Liver (tissue), 9 donors: ENCODE data around the gene UTP4. TPM values are rescaled to one million over a fixed set of nuclear protein-coding genes. Genes with fewer than 3 reads are reported as not detected.
"Not testable (repeated sequence)": the region's sequence is repeated elsewhere in the genome, so short reads cannot be mapped to it uniquely, and the experiment has no call there.

Source experiments
- DNase-seq: peaks from one replicate; pipeline ENCODE4 v3.0.0-alpha.2; 2017; ENCODE audit warnings: low spot score
- H3K27ac ChIP-seq, 2 donors: one replicate each; pipeline ENCODE4 v1.7.0; 2013; ENCODE audit warnings: inconsistent platforms in 2 of 2, low read length in 2 of 2, control low read depth in 1 of 2, low read depth in 1 of 2, mild to moderate bottlenecking in 1 of 2
- H3K27me3 ChIP-seq, 4 donors: one replicate each; pipeline versions ENCODE4 v1.6.1 to v1.7.0; 2013; ENCODE audit warnings: low read length in 3 of 4, inconsistent platforms in 1 of 4, mild to moderate bottlenecking in 1 of 4, moderate library complexity in 1 of 4; ENCODE audit not compliant: control insufficient read depth in 4 of 4, insufficient read depth in 4 of 4
- H3K36me3 ChIP-seq, 4 donors: one replicate each; pipeline versions ENCODE4 v1.6.1 to v1.7.0; 2013; ENCODE audit warnings: low read length in 3 of 4, mild to moderate bottlenecking in 3 of 4, low read depth in 1 of 4, moderate library complexity in 1 of 4; ENCODE audit not compliant: control insufficient read depth in 4 of 4, insufficient read depth in 3 of 4
- H3K4me1 ChIP-seq, 4 donors: one replicate each; pipeline versions ENCODE4 v1.6.1 to v1.7.0; 2013; ENCODE audit warnings: low read length in 3 of 4, mild to moderate bottlenecking in 3 of 4, moderate library complexity in 1 of 4; ENCODE audit not compliant: control insufficient read depth in 4 of 4, insufficient read depth in 4 of 4
- H3K4me3 ChIP-seq, 3 donors: one replicate each; pipeline versions ENCODE4 v1.6.1 to v1.7.0; 2013; ENCODE audit warnings: low read length in 3 of 3, control low read depth in 1 of 3, low read depth in 1 of 3, mild to moderate bottlenecking in 1 of 3
- H3K9ac ChIP-seq, 2 donors: one replicate each; pipeline ENCODE4 v1.7.0; 2013; ENCODE audit warnings: low read length in 2 of 2, mild to moderate bottlenecking in 2 of 2, moderate library complexity in 2 of 2, control low read depth in 1 of 2, low read depth in 1 of 2
- H3K9me3 ChIP-seq, 4 donors: one replicate each; pipeline versions ENCODE4 v1.6.1 to v1.7.0; 2013; ENCODE audit warnings: low read length in 3 of 4; ENCODE audit not compliant: control insufficient read depth in 4 of 4
- CTCF ChIP-seq: fragments of 150-350 bp; IDR thresholded peaks from 2 replicates; pipeline ENCODE4 v1.5.1; 2017; ENCODE audit warnings: improper control_type of control experiment, low read depth, low read length; ENCODE audit not compliant: missing input control
- FOXA1 ChIP-seq: IDR thresholded peaks from 2 replicates; pipeline ENCODE4 v1.6.1; 2016; ENCODE audit warnings: antibody characterized with exemption
- HNF4A ChIP-seq, 2 donors: conservative IDR thresholded peaks; 2 replicates each; pipeline ENCODE4 v1.6.1; 2016; ENCODE audit warnings: antibody characterized with exemption in 2 of 2, mild to moderate bottlenecking in 2 of 2
- JUND ChIP-seq, 2 donors: IDR thresholded peaks; 2 replicates each; pipeline ENCODE4 v1.6.1; 2016; ENCODE audit warnings: antibody characterized with exemption in 2 of 2
- RAD21 ChIP-seq, 2 donors: IDR thresholded peaks; 2 replicates each; pipeline ENCODE4 v1.6.1; 2016; ENCODE audit warnings: antibody characterized with exemption in 2 of 2, mild to moderate bottlenecking in 2 of 2
- REST ChIP-seq: IDR thresholded peaks from 2 replicates; pipeline ENCODE4 v1.6.1; 2016; ENCODE audit warnings: antibody characterized with exemption, mild to moderate bottlenecking
- TAF1 ChIP-seq: conservative IDR thresholded peaks from 2 replicates; pipeline ENCODE4 v1.6.1; 2016; ENCODE audit warnings: antibody characterized with exemption, mild to moderate bottlenecking
- ZBTB33 ChIP-seq: IDR thresholded peaks from 2 replicates; pipeline ENCODE4 v1.6.1; 2016; ENCODE audit warnings: antibody characterized with exemption
- WGBS: extraction: QIAGEN DNeasy Blood & Tissue Kit; methylation state at CpG from one replicate; pipeline ENCODE4 v1.1.7; 2013; 5-methylcytosine and 5-hydroxymethylcytosine counted together
- polyA plus RNA-seq, 2 donors: library from polyadenylated mRNA; stranded (reverse) in 1 of 2; unstranded in 1 of 2; fragments of 200-250 nt in 1 of 2; fragments of >200 nt in 1 of 2; fragmentation: Nextera tagmentation in 1 of 2; extraction: Ambion mirVana in 1 of 2; gene quantifications; one replicate each; pipeline versions ENCODE4 v1.2.1 to v1.2.3, GENCODE V29; 2013 to 2015
- total RNA-seq, 2 donors: library from RNA; depleted of rRNA; stranded (reverse); fragments of >200 nt; gene quantifications; one replicate each; pipeline ENCODE4 v1.2.3, GENCODE V29; 2014
- donor health status: healthy.
- donor health status: healthy.
- donor health status: healthy.
- donor health status: healthy.
- donor health status: healthy.

Gene UTP4
- total and polyA plus RNA-seq, 4 donors, result 11.3 to 13.8 (median 12.4) TPM

GRCh38 chr16:69145658-69146057, 13.2 kb downstream of the UTP4 start:
- H3K4me3 ChIP-seq, result no peak overlapping the region
- WGBS, result 80% methylated on average over 4 of the region's 4 CpGs
- no peaks in the 10 kb centered on the region for H3K27me3 ChIP-seq
- H3K9ac ChIP-seq, result no peak overlapping the region
- no peak for TF ChIP-seq RAD21 (IDR thresholded peaks at IDR 0.05)
- TF ChIP-seq CTCF, result no peak
- no peak for TF ChIP-seq HNF4A (conservative IDR thresholded peaks at IDR 0.05)
- no peak for TF ChIP-seq ZBTB33
- TF ChIP-seq REST, result no peak
- no peak for TF ChIP-seq JUND (IDR thresholded peaks at IDR 0.05)
- TF ChIP-seq FOXA1, result no peak
- TF ChIP-seq TAF1, result no peak
- no peaks in the 10 kb centered on the region for H3K9me3 ChIP-seq
- no peaks in the 10 kb centered on the region for H3K4me1 ChIP-seq
- no peak for DNase-seq
- H3K36me3 ChIP-seq, result peaks cover 8 to 50% (median 19%) of the 10 kb centered on the region in 4 donors
- no peak overlapping the region for H3K27ac ChIP-seq

- not testable (repeated sequence) for H3K4me1 ChIP-seq, H3K27me3 ChIP-seq, H3K4me3 ChIP-seq, H3K9ac ChIP-seq, DNase-seq, H3K27ac ChIP-seq, H3K9me3 ChIP-seq
- H3K36me3 ChIP-seq, result peaks cover 7 to 48% (median 20%) of the 10 kb centered on the region in 4 donors
- WGBS, result 93% methylated on average over 9 of the region's 9 CpGs
Observed at GRCh38 chr16:69149621-69150020, 17.2 kb downstream of the UTP4 start.

- DNase-seq, result no peak
- WGBS, result 73% methylated on average over 16 of the region's 16 CpGs
- Histone ChIP-seq H3K9ac (no peak overlapping the region), H3K4me3 (no peak overlapping the region), H3K4me1 (no peaks in the 10 kb centered on the region), H3K27me3 (no peaks in the 10 kb centered on the region), H3K36me3 (peaks cover 7 to 48% (median 22%) of the 10 kb centered on the region in 4 donors), H3K27ac (no peak overlapping the region), H3K9me3 (no peaks in the 10 kb centered on the region)
- TF ChIP-seq REST (no peak), CTCF (peak; percentile 66), RAD21 (IDR thresholded peaks at IDR 0.05) (peak; percentile 88 to 92)
Observed at GRCh38 chr16:69150146-69150865, 17.9 kb downstream of the UTP4 start.
